Neural cell (in vitro differentiated cells): ENCODE measurements around the gene CCDC50. TPM values are rescaled to one million over a fixed set of nuclear protein-coding genes. Genes with fewer than 3 reads are reported as not detected.

ENCODE experiments used
- H2AFZ ChIP-seq: fragments of 200-600, 300-800 bp; sonication (generic), shearing (Covaris generic); 2 replicates; pipeline ENCODE4 v1.6.0; 2014; ENCODE audit warnings: low read depth, mild to moderate bottlenecking, antibody characterized with exemption, low read length, moderate library complexity
- H3F3A ChIP-seq: fragments of 200-600 bp; shearing (Covaris generic); 2 replicates; pipeline ENCODE4 v1.6.1; 2016; ENCODE audit warnings: mild to moderate bottlenecking, moderate library complexity, mixed read lengths, antibody characterized with exemption, low read length; ENCODE audit not compliant: insufficient read depth, poor library complexity, severe bottlenecking
- H3K27ac ChIP-seq: fragments of 200-600, 300-800 bp; sonication (generic), shearing (Covaris generic); 2 replicates; pipeline ENCODE4 v1.5.1; 2014; ENCODE audit warnings: mild to moderate bottlenecking, low read length, moderate library complexity
- H3K27me3 ChIP-seq: fragments of 300-800, 200-600 bp; sonication (generic), shearing (Covaris generic); 2 replicates; pipeline ENCODE4 v1.6.0; 2014; ENCODE audit warnings: mild to moderate bottlenecking, low read depth, low read length, moderate library complexity; ENCODE audit not compliant: insufficient read depth
- H3K36me3 ChIP-seq: fragments of 300-800, 200-600 bp; sonication (generic), shearing (Covaris generic); 2 replicates; pipeline ENCODE4 v1.5.1; 2014; ENCODE audit warnings: mild to moderate bottlenecking, antibody characterized with exemption, low read length, moderate library complexity; ENCODE audit not compliant: insufficient read depth
- H3K4me2 ChIP-seq: fragments of 300-800, 200-600 bp; sonication (generic), shearing (Covaris generic); 2 replicates; pipeline ENCODE4 v1.6.0; 2014; ENCODE audit warnings: mild to moderate bottlenecking, low read length
- H3K4me3 ChIP-seq: fragments of 300-800, 200-600 bp; sonication (generic), shearing (Covaris generic); 2 replicates; pipeline ENCODE4 v1.5.1; 2014; ENCODE audit warnings: mild to moderate bottlenecking, low read length, moderate library complexity
- H3K79me2 ChIP-seq: fragments of 200-600 bp; shearing (Covaris generic); replicated peaks from 2 replicates; pipeline ENCODE4 v1.6.0; 2014; ENCODE audit warnings: mild to moderate bottlenecking, low read length, moderate library complexity; ENCODE audit not compliant: insufficient read depth
- H3K9ac ChIP-seq: fragments of 300-800, 200-600 bp; sonication (generic), shearing (Covaris generic); 2 replicates; pipeline ENCODE4 v1.6.1; 2016; ENCODE audit warnings: mild to moderate bottlenecking, low read length, mixed read lengths
- H3K9me2 ChIP-seq: fragments of 200-600 bp; shearing (Covaris generic); 2 replicates; pipeline ENCODE4 v1.6.1; 2016; ENCODE audit warnings: mild to moderate bottlenecking, low read length, mixed read lengths; ENCODE audit not compliant: insufficient read depth
- H3K9me3 ChIP-seq: fragments of 200-600, 300-800 bp; sonication (generic), shearing (Covaris generic); 2 replicates; pipeline ENCODE4 v1.6.1; 2016; ENCODE audit warnings: mild to moderate bottlenecking, mixed run types, low read length, moderate library complexity, mixed read lengths
- H4K20me1 ChIP-seq: fragments of 200-600 bp; shearing (Covaris generic); 2 replicates; pipeline ENCODE4 v1.6.1; 2016; ENCODE audit warnings: mild to moderate bottlenecking, mixed run types; ENCODE audit not compliant: insufficient read depth
- CTCF ChIP-seq: fragments of 450-650 bp; IDR thresholded peaks from 2 replicates; pipeline ENCODE4 v1.5.1; 2014; ENCODE audit warnings: antibody characterized with exemption, mild to moderate bottlenecking, moderate library complexity; ENCODE audit not compliant: poor library complexity, severe bottlenecking
- EP300 ChIP-seq: fragments of 450-650 bp; conservative IDR thresholded peaks from 2 replicates; pipeline ENCODE4 v1.6.1; 2014; ENCODE audit warnings: antibody characterized with exemption, mild to moderate bottlenecking, moderate library complexity; ENCODE audit not compliant: poor library complexity, severe bottlenecking
- EZH2 ChIP-seq: fragments of 200-600, 300-800 bp; shearing (Covaris generic), sonication (generic); IDR thresholded peaks from 2 replicates; pipeline ENCODE4 v1.6.1; 2014; ENCODE audit warnings: antibody characterized with exemption, low read length, borderline replicate concordance, mild to moderate bottlenecking; ENCODE audit not compliant: insufficient read depth, poor library complexity, severe bottlenecking
- MXI1 ChIP-seq: fragments of 450-650 bp; conservative IDR thresholded peaks from 2 replicates; pipeline ENCODE4 v1.6.1; 2014; ENCODE audit warnings: antibody characterized with exemption, mild to moderate bottlenecking; ENCODE audit not compliant: poor library complexity, severe bottlenecking
- POLR2AphosphoS5 ChIP-seq: IDR thresholded peaks from 2 replicates; pipeline ENCODE4 v1.6.1; 2012
- RAD21 ChIP-seq: fragments of 450-650 bp; conservative IDR thresholded peaks from 2 replicates; pipeline ENCODE4 v1.6.1; 2014; ENCODE audit warnings: antibody characterized with exemption, mild to moderate bottlenecking, moderate library complexity
- SMC3 ChIP-seq: fragments of 450-650 bp; conservative IDR thresholded peaks from 2 replicates; pipeline ENCODE4 v1.6.1; 2014; ENCODE audit warnings: antibody characterized with exemption, mild to moderate bottlenecking, moderate library complexity; ENCODE audit not compliant: poor library complexity
- TAF1 ChIP-seq: IDR thresholded peaks from 2 replicates; pipeline ENCODE4 v1.6.1; 2012; ENCODE audit warnings: low read depth
- polyA plus RNA-seq: library from polyadenylated mRNA; depleted of rRNA; stranded (reverse); fragments of >200 nt; gene quantifications from 2 replicates; pipeline ENCODE4 v1.2.3, GENCODE V29; 2014
- TF ChIP-seq, protein P1 (sequence below): IDR thresholded peaks from 2 replicates; pipeline ENCODE4 v1.6.1; 2012; ENCODE audit warnings: borderline replicate concordance

The CCDC50 gene
- polyA plus RNA-seq, 1 donor from 2014 or later, result 58.2 TPM

GRCh38 chr3:191340966-191341365 lies 11.8 kb downstream of the CCDC50 start:
- peaks cover 88% of the 10 kb centered on the region for H3K79me2 ChIP-seq
- no peaks in the 10 kb centered on the region for H3K9me2 ChIP-seq
- H3K36me3 ChIP-seq, result no peaks in the 10 kb centered on the region
- H4K20me1 ChIP-seq, result no peaks in the 10 kb centered on the region
- no peak overlapping the region for H3K4me3 ChIP-seq
- no peaks in the 10 kb centered on the region for H3F3A ChIP-seq
- H2AFZ ChIP-seq, result no peak overlapping the region
- no peak overlapping the region for H3K27ac ChIP-seq
- H3K9ac ChIP-seq, result no peak overlapping the region
- no peaks in the 10 kb centered on the region for H3K27me3 ChIP-seq
- no peaks in the 10 kb centered on the region for H3K9me3 ChIP-seq
- TF ChIP-seq MXI1 (no peak), POLR2AphosphoS5 (no peak), EZH2 (no peak), SMC3 (no peak), TAF1 (no peak), RAD21 (no peak), EP300 (no peak), CTCF (no peak)
- TF ChIP-seq, protein P1, sequence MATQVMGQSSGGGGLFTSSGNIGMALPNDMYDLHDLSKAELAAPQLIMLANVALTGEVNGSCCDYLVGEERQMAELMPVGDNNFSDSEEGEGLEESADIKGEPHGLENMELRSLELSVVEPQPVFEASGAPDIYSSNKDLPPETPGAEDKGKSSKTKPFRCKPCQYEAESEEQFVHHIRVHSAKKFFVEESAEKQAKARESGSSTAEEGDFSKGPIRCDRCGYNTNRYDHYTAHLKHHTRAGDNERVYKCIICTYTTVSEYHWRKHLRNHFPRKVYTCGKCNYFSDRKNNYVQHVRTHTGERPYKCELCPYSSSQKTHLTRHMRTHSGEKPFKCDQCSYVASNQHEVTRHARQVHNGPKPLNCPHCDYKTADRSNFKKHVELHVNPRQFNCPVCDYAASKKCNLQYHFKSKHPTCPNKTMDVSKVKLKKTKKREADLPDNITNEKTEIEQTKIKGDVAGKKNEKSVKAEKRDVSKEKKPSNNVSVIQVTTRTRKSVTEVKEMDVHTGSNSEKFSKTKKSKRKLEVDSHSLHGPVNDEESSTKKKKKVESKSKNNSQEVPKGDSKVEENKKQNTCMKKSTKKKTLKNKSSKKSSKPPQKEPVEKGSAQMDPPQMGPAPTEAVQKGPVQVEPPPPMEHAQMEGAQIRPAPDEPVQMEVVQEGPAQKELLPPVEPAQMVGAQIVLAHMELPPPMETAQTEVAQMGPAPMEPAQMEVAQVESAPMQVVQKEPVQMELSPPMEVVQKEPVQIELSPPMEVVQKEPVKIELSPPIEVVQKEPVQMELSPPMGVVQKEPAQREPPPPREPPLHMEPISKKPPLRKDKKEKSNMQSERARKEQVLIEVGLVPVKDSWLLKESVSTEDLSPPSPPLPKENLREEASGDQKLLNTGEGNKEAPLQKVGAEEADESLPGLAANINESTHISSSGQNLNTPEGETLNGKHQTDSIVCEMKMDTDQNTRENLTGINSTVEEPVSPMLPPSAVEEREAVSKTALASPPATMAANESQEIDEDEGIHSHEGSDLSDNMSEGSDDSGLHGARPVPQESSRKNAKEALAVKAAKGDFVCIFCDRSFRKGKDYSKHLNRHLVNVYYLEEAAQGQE, result no peak
- no peak overlapping the region for H3K4me2 ChIP-seq

DNA sequence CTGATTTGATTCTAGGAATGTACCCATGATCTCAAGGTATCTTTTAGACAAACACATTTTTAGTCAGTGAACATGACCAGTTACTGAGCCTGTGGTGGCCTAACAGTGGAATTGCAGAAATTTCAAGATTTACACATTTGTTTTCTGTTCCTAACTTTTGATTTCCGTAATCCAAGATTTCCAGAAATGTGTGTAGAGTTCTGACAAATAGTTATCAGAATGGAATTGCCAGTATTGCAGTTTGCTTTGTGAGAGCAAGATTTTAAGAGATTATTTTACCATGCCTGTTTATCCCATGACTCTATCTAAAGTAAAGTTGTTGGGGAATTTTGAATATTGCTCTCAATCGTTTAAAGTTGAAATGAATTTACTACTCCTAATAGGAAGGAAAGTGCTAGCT lies 12.8 kb downstream of the CCDC50 start:
- Histone ChIP-seq H3K4me2 (no peak overlapping the region), H2AFZ (no peak overlapping the region), H3K36me3 (no peaks in the 10 kb centered on the region), H4K20me1 (no peaks in the 10 kb centered on the region), H3F3A (no peaks in the 10 kb centered on the region), H3K27ac (no peak overlapping the region), H3K4me3 (no peak overlapping the region), H3K9me3 (no peaks in the 10 kb centered on the region), H3K9me2 (no peaks in the 10 kb centered on the region), H3K79me2 (peaks cover 83% of the 10 kb centered on the region), H3K27me3 (no peaks in the 10 kb centered on the region), H3K9ac (no peak overlapping the region)
- TF ChIP-seq RAD21 (no peak), MXI1 (no peak), TAF1 (no peak), EP300 (no peak), SMC3 (no peak), POLR2AphosphoS5 (no peak), EZH2 (no peak), CTCF (no peak)
- TF ChIP-seq, protein P1, result no peak
